Measurements from ENCODE around the gene DUSP22.

GRCh38 chr6:358847-359246 lies 66.6 kb downstream of the DUSP22 start:
- no peak for TF ChIP-seq CTCF (IDR thresholded peaks at IDR 0.05)
- no peak for TF ChIP-seq POLR2AphosphoS5 (IDR thresholded peaks at IDR 0.05)

All from stomach (tissue), 4 donors.